OCI-LY1 (cell line): ENCODE results near the gene AK4.

Experiments used
- EZH2 ChIP-seq: fragments of 200-600 bp; sonication (generic), shearing (Covaris generic); IDR thresholded peaks from 2 replicates; pipeline ENCODE4 v1.8.0; 2017; ENCODE audit warnings: borderline replicate concordance, mixed run types, mild to moderate bottlenecking, antibody characterized with exemption, low read length, moderate library complexity, mixed read lengths
- TF ChIP-seq, protein P1 (sequence below): fragments of 200-600 bp; sonication (generic), shearing (Covaris generic); IDR thresholded peaks from 2 replicates; pipeline ENCODE4 v1.5.1; 2017; ENCODE audit warnings: mild to moderate bottlenecking, antibody characterized with exemption, low read length, moderate library complexity, mixed read lengths

DNA sequence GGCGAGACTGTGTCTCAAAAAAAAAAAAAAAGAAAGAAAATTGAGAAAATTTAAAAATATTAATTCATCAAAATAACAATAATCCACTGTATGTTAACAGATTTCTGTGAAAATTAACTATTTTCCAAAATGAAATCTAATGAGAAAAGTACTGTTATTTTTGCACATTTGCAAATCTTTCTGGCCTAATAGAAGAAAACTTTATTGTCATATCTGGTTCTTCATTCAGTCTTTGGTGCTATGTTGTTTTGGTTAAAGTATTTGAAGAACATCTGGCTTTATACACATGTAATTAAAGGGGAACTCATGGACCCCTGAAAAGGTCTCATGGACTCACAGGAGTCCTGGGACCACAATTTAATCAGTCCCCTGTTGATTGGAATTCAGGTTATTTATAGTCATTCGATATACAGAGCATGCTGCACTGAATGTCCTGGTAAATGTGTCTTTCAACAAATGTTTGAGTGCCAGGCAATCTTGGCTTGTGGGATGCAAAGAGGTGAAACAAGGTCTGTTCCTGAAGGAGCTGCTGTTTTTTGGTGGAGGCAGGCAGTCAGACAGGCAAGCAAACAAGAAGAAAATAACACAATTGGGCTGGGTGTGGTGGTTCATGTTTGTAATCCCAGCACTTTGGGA is 9.0 kb downstream of the AK4 start:
- TF ChIP-seq EZH2, result no peak
- TF ChIP-seq, protein P1, sequence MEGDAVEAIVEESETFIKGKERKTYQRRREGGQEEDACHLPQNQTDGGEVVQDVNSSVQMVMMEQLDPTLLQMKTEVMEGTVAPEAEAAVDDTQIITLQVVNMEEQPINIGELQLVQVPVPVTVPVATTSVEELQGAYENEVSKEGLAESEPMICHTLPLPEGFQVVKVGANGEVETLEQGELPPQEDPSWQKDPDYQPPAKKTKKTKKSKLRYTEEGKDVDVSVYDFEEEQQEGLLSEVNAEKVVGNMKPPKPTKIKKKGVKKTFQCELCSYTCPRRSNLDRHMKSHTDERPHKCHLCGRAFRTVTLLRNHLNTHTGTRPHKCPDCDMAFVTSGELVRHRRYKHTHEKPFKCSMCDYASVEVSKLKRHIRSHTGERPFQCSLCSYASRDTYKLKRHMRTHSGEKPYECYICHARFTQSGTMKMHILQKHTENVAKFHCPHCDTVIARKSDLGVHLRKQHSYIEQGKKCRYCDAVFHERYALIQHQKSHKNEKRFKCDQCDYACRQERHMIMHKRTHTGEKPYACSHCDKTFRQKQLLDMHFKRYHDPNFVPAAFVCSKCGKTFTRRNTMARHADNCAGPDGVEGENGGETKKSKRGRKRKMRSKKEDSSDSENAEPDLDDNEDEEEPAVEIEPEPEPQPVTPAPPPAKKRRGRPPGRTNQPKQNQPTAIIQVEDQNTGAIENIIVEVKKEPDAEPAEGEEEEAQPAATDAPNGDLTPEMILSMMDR, result no peak
